ENCODE measurements around the gene MTHFD2.

DNA sequence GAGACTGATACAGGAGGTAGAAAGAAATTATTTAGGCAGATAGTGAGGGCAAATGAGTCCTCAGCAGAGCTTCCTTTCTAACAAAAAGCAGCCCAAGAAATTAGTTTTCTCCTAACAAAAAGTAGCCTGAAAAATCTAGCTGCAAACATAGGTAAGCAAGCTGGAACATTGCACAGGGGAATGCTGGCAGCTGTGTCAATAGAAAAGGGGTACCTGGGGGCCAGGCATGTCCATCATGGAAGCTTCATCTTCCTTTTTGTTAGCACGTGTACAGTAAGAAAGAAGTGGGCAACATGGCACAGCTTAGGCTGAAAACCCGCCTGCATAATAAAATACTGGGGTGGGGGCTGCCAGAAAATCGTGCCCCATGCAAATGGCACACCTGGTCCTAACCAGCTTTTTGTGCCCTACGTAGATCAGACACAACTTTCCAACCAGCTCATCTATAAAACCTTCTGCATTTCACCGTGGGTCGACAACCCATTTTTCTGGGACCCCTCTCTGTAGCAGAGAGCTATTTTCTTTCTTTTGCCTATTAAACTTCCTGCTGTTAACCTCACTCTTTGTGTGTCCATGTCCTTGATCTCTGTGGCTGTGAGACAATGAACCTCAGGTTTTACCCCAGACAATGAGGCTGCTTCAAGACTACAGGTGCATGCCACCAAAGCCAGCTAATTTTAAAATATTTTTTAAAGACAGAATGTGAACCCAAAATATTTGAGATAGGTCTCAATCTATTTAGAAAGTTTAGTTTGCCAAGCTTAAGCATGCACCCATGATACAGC lies 6.6 kb upstream of the MTHFD2 start:
- TF ChIP-seq CTCF (conservative IDR thresholded peaks at IDR 0.05; ENCODE audit: low read length) (no peak), EZH2phosphoT487 (IDR thresholded peaks at IDR 0.05; ENCODE audit: borderline replicate concordance) (no peak)

All from Loucy (cell line).